Kidney (tissue), 14 donors: ENCODE results near the gene FBXL17. TPM values are rescaled to one million over a fixed set of nuclear protein-coding genes. Genes with fewer than 3 reads are reported as not detected.

Source experiments
- DNase-seq, 5 donors: peaks; one replicate each; pipeline ENCODE4 v3.0.0-alpha.2; 2013 to 2020
- FAIRE-seq: peaks from 2 replicates; lab custom pipeline; 2012; peaks lifted over from hg19 to GRCh38; lab: Jason Lieb, UNC
- H3K27ac ChIP-seq, 2 donors: one replicate each; pipeline ENCODE4 v1.7.0; 2013; ENCODE audit warnings: low read depth in 2 of 2, low read length in 2 of 2, inconsistent platforms in 1 of 2
- H3K27me3 ChIP-seq: one replicate; pipeline ENCODE4 v1.7.1; 2013; ENCODE audit warnings: low read length, inconsistent platforms; ENCODE audit not compliant: control insufficient read depth, insufficient read depth
- H3K36me3 ChIP-seq, 3 donors: one replicate each; pipeline versions ENCODE4 v1.7.0 to v1.7.1; 2013; ENCODE audit warnings: low read length in 3 of 3, control low read depth in 1 of 3, inconsistent platforms in 1 of 3; ENCODE audit not compliant: insufficient read depth in 3 of 3, control insufficient read depth in 2 of 3
- H3K4me1 ChIP-seq, 3 donors: one replicate each; pipeline versions ENCODE4 v1.7.0 to v1.7.1; 2013; ENCODE audit warnings: low read length in 3 of 3, inconsistent platforms in 1 of 3, low read depth in 1 of 3; ENCODE audit not compliant: control insufficient read depth in 2 of 3, insufficient read depth in 2 of 3
- H3K4me3 ChIP-seq, 3 donors: one replicate each; pipeline versions ENCODE4 v1.7.0 to v1.8.1; 2013; ENCODE audit warnings: low read length in 3 of 3, control low read depth in 1 of 3, inconsistent platforms in 1 of 3
- H3K9ac ChIP-seq, 3 donors: one replicate each; pipeline versions ENCODE4 v1.7.0 to v1.7.1; 2013; ENCODE audit warnings: low read length in 3 of 3, control low read depth in 1 of 3, inconsistent platforms in 1 of 3
- H3K9me3 ChIP-seq, 3 donors: one replicate each; pipeline versions ENCODE4 v1.7.0 to v1.7.1; 2013; ENCODE audit warnings: low read length in 3 of 3, control low read depth in 1 of 3, inconsistent platforms in 1 of 3; ENCODE audit not compliant: control insufficient read depth in 2 of 3, insufficient read depth in 1 of 3
- intact Hi-C: fragments of 100-400 bp; cut with DNase I; formaldehyde crosslinking; loops from one replicate; pipeline ENCODE4 v1.11.1; 2022
- polyA plus RNA-seq: library from polyadenylated mRNA; stranded (reverse); fragments of 350-450 nt; fragmentation: Illumina TruSeq; extraction: RNeasy Lipid Tissue Mini Kit (QIAGEN cat#74804); gene quantifications from one replicate; pipeline ENCODE4 v1.2.3, GENCODE V29; 2014; ENCODE audit warnings: low read depth, low replicate concordance; ENCODE audit not compliant: insufficient read depth
- total RNA-seq: library from RNA; stranded (reverse); fragmentation: NEBNext Ultra II Directional; extraction: Animal tissue kit (Norgen Biotek cat#: 25700); gene quantifications from one replicate; pipeline ENCODE4 v1.2.1, GENCODE V29; 2021
- TF ChIP-seq, protein P1 (sequence below): IDR thresholded peaks from 3 replicates; pipeline ENCODE4 v1.5.1; 2012; ENCODE audit warnings: mild to moderate bottlenecking, moderate library complexity, borderline replicate concordance; ENCODE audit not compliant: insufficient read depth; ENCODE audit errors: extremely low read depth
- donor health status: control.
- donor health status: control.
- donor health status: control.
- donor health status: control.
- donor health status: control.
- donor health status: DM: yes; HTN: yes; CAD: no.
- donor health status: Normal renal cell carcinoma (clear cell type).

Gene FBXL17
- total and polyA plus RNA-seq, 2 donors from 2014 or later, result 11.7 to 26.5 TPM

DNA sequence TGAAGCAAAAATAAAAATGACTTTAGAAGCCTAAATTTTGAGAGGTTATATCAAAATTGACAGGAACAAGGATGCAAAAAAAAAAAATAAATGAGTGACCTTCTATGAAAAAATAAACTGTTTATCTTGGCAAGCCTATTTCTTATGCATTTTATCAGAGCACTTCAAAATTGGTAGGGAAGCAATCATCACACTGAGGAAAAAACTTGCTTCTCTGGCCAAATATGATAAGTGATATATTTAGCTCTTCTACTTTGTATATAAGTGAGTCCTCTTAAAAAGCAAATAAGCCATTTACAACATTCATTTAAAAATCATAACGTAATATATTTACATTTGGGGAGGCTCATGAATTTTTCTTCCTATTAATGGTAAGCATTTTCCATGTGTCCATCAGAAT is 287.1 kb downstream of the FBXL17 start:
- H3K27me3 ChIP-seq, result no peaks in the 10 kb centered on the region
- no peak for DNase-seq
- H3K9ac ChIP-seq, result no peak overlapping the region
- no peaks in the 10 kb centered on the region for H3K4me1 ChIP-seq
- intact Hi-C loops, result no loop called here
- TF ChIP-seq, protein P1, sequence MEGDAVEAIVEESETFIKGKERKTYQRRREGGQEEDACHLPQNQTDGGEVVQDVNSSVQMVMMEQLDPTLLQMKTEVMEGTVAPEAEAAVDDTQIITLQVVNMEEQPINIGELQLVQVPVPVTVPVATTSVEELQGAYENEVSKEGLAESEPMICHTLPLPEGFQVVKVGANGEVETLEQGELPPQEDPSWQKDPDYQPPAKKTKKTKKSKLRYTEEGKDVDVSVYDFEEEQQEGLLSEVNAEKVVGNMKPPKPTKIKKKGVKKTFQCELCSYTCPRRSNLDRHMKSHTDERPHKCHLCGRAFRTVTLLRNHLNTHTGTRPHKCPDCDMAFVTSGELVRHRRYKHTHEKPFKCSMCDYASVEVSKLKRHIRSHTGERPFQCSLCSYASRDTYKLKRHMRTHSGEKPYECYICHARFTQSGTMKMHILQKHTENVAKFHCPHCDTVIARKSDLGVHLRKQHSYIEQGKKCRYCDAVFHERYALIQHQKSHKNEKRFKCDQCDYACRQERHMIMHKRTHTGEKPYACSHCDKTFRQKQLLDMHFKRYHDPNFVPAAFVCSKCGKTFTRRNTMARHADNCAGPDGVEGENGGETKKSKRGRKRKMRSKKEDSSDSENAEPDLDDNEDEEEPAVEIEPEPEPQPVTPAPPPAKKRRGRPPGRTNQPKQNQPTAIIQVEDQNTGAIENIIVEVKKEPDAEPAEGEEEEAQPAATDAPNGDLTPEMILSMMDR, result no peak
- no peak for FAIRE-seq
- H3K9me3 ChIP-seq, result no peaks in the 10 kb centered on the region
- H3K36me3 ChIP-seq, result no peaks in the 10 kb centered on the region
- H3K4me3 ChIP-seq, result no peak overlapping the region
- H3K27ac ChIP-seq, result no peak overlapping the region

DNA sequence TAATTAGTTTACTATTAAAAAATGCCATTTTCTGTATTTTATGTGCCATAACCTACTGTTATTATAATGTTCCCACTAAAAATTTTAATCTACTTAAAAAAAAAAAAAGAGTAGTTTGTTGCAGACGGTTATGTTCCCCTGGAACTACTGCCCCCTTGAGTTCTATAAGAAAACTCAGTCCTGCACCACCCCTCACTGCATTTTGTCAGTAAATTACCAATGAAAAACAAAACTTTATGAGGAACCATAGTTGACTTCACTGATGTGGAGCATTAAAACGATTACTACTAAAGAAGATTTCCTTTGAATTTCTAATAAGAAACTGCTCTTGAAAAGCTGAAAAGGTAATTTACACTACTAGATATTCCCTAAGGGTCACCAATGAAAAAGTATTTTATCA is 288.7 kb downstream of the FBXL17 start:
- no peak overlapping the region for H3K9ac ChIP-seq
- no peaks in the 10 kb centered on the region for H3K36me3 ChIP-seq
- H3K4me1 ChIP-seq, result no peaks in the 10 kb centered on the region
- TF ChIP-seq, protein P1, result peak; percentile 12
- intact Hi-C loops, result no loop called here
- no peaks in the 10 kb centered on the region for H3K9me3 ChIP-seq
- no peak overlapping the region for H3K27ac ChIP-seq
- H3K27me3 ChIP-seq, result no peaks in the 10 kb centered on the region
- H3K4me3 ChIP-seq, result no peak overlapping the region
- FAIRE-seq, result peak; percentile 11
- peak in 1 of 5 donors; percentile 44 for DNase-seq

DNA sequence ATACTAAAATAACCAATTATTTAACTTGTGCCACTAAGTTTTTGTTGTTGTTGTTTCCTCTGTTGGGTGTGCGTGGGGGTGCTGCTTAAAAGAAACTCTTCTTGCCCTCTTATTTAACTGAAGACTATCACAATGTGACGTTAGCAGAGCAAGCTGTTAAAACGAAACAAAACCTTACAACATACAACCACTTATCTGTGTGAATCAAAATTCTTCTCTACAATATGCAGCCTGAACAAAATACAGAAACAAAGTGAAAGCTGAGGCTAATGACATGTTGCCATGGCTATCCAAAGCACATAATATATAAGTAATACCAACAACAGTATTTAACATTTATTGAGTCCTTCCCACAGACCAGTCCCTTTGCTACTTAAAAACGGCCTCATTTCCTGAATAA is 291.0 kb downstream of the FBXL17 start:
- intact Hi-C loops, result no loop called here
- H3K4me1 ChIP-seq, result no peaks in the 10 kb centered on the region
- TF ChIP-seq, protein P1, result no peak

DNA sequence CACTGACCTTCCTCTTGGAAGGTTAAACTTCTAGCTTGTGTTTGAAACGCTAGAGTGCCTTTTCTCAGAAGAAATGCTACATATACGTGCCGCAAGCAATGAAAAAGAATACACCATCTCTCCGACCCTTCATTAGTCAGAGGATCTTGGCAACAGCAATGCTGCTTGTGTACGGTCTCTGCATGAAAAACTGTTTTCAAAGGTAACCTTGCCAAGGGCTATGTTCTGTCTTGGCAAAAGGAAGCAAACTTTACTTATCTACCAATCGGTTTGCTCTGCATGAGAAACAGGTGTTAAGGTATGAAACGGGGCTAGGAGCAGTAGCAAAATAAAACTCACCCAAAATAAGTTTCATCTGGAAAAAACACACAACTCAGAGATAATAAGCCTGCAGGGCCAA is 297.8 kb downstream of the FBXL17 start:
- peak in 2 of 5 donors; percentile 44 to 48 for DNase-seq
- Histone ChIP-seq H3K9ac (no peak overlapping the region), H3K9me3 (no peaks in the 10 kb centered on the region), H3K4me3 (peak overlapping the region in 1 of 3 donors; percentile 16), H3K27ac (peak overlapping the region in 1 of 2 donors; percentile 37), H3K4me1 (peaks cover 0 to 2% (median 0%) of the 10 kb centered on the region in 3 donors), H3K36me3 (no peaks in the 10 kb centered on the region), H3K27me3 (no peaks in the 10 kb centered on the region)
- intact Hi-C loops, result no loop called here
- peak; percentile 41 for FAIRE-seq
- TF ChIP-seq, protein P1, result no peak

More for the DNA sequence above, 291.0 kb downstream of the FBXL17 start:
- Histone ChIP-seq H3K27ac (no peak overlapping the region), H3K36me3 (no peaks in the 10 kb centered on the region), H3K9ac (no peak overlapping the region), H3K27me3 (no peaks in the 10 kb centered on the region), H3K4me3 (no peak overlapping the region), H3K9me3 (no peaks in the 10 kb centered on the region)
- FAIRE-seq (no peak), DNase-seq (no peak)
